Right ventricle myocardium inferior (tissue), 1 donor: ENCODE data around the gene DBT. TPM values are rescaled to one million over a fixed set of nuclear protein-coding genes. Genes with fewer than 3 reads are reported as not detected.
"Not testable (repeated sequence)": the region's sequence is repeated elsewhere in the genome, so short reads cannot be mapped to it uniquely, and the experiment has no call there.

Experiments
- ATAC-seq: fragments of 200-7000 bp; cut with Tn5 transposase; one replicate; pipeline ENCODE4 v1.9.1; 2020; ENCODE audit warnings: mild to moderate bottlenecking, moderate library complexity
- DNase-seq: peaks from one replicate; pipeline ENCODE4 v3.0.0; 2021; ENCODE audit errors: missing footprints
- intact Hi-C: fragments of 100-400 bp; cut with DNase I; formaldehyde crosslinking; loops from one replicate; pipeline ENCODE4 v1.11.0; 2022
- total RNA-seq: library from RNA; stranded (reverse); fragmentation: NEBNext Ultra II Directional; extraction: Animal tissue kit (Norgen Biotek cat#: 25700); gene quantifications from one replicate; pipeline ENCODE4 v1.2.1, GENCODE V29; 2021
- donor health status: DM: no; HTN: yes; CAD: no; lungs with severe emphysema.

DBT gene
- total RNA-seq, 1 donor from 2014 or later, result 30.6 TPM

DNA sequence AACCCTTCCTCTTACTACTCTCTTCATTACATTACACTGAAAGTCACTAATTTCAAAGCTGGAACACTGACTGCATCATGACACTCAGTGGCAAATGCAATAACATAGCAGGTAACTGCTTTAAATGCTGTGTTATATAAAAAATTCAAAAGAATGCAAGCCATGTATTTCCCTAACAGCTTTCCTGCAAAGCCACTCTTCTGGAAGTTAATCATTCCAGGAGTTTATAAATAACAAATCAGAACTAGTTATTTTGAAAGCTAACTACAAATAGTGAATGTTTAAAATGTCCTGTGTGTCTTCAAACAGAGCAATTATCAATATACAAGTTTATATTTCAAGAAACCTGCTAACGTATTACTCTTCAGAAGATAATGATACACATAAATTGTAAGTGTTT lies 34.5 kb downstream of the DBT start:
- no peak for ATAC-seq
- DNase-seq, result no peak
- intact Hi-C loops, result loop anchor here (5.0 kb wide), 1 partner anchor 38 kb away; the partner anchor contains the start of gene LRRC39

DNA sequence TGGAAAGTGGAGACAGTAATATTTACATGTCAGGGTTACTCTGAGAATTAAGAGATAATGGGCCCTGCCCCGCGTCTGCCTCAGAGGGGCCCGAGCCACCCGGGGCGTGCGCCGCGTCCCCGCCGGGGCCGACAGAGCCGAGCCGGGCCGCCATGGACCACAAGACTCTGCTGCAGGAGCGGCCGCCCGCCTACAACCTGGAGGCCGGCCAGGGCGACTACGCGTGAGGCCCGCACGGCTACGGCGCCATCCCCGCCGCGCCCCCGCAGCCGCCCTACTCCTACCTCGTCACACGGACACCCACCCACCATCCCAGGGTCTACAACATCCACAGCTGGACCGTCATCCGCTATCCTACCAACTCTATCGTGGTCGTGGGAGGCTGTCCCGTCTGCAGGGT lies 36.5 kb downstream of the DBT start:
- no peak for ATAC-seq
- intact Hi-C loops, result no loop called here
- no peak for DNase-seq

DNA sequence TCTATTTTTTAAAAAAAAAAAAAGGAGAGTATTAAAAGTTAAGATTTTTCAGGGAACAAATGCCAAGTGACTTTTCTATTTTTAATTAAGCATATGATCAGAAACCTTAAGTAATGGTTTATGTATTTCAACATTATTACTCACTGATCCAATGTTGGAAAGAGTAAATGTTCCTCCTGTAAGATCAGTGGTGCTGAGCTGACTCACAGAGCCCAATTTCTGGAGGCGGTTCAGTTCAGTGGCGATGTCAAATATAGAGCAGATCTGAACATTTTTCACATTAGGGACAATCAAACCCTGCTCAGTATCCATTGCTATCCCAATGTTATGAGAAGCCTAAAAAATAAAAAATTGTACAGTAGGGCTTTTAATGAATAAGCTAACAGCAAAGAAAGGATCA lies 43.3 kb downstream of the DBT start:
- intact Hi-C loops, result no loop called here
- DNase-seq (no peak), ATAC-seq (no peak)

DNA sequence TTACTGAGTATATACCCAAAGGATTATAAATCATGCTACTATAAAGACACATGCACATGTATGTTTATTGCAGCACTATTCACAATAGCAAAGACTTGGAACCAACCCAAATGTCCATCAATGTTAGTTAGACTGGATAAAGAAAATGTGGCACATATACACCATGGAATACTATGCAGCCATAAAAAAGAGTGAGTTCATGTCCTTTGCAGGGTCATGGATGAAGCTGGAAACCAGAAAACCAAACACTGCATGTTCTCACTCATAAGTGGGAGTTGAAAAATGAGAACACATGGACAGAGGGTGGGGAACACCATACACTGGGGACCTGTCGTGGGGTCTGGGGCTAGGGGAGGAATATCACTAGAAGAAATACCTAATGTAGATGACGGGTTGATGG lies 44.0 kb downstream of the DBT start:
- ATAC-seq, DNase-seq, intact Hi-C loops: not testable (repeated sequence)

DNA sequence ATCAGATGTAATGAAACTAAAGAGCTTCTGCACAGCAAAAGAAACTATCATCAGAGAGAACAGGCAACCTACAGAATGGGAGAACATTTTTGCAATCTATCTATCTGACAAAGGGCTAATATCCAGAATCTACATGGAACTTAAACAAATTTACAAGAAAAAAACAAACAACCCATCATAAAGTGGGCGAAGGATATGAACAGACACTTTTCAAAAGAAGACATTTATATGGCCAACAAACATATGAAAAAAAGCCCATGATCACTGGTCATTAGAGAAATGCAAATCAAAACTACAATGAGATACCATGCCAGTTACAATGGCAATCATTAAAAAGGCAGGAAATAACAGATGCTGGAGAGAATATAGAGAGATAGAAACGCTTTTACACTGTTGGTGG lies 44.5 kb downstream of the DBT start:
- ATAC-seq, intact Hi-C loops, DNase-seq: not testable (repeated sequence)

DNA sequence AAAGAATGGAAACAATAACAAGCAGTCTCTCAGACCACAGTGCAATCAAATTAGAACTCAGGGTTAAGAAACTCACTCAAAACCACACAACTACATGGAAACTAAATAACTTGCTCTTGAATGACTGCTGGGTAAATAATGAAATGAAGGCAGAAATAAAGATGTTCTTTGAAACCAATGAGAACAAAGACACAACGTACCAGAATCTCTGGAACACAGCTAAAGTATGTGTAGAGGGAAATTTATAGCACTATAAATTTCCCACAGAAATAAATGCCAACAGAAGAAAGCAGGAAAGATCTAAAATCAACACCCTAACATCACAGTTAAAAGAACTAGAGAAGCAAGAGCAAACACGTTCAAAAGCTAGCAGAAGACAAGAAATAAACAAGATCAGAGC lies 46.9 kb downstream of the DBT start:
- ATAC-seq, DNase-seq, intact Hi-C loops: not testable (repeated sequence)

DNA sequence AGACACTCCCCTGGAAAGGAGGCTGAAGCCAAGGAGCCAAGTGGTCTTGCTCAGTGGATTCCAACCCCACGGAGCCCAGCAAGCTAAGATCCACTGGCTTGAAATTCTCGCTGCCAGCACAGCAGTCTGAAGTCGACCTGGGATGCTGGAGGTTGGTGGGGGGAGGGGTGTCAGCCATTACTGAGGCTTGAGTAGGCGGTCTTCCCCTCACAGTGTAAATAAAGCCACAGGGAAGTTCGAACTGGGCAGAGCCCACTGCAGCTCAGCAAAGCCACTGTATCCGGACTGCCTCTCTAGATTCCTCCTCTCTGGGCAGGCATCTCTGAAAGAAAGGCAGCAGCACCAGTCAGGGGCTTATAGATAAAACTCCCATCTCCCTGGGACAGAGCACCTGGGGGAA lies 49.6 kb downstream of the DBT start:
- DNase-seq, intact Hi-C loops, ATAC-seq: not testable (repeated sequence)

DNA sequence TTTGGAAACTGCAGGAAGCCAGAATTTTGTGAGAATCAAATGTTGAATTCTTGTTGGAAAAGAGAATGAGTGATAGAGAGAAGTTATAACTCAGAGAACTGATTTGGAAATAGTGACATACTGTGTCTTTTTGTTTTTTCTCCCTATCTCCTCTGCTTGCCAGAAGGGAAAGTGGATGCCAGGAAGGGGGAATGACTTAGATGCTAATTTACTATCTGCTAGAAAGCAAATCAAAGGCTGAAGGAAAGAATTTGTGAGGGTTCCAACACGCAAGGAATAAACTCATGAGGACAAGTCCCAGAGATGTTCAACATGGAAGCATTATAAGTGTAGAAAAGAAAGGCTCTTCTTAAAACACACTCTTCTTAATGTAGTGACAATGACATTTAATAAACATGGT lies 51.0 kb downstream of the DBT start:
- intact Hi-C loops, result no loop called here
- ATAC-seq (no peak), DNase-seq (no peak)

DNA sequence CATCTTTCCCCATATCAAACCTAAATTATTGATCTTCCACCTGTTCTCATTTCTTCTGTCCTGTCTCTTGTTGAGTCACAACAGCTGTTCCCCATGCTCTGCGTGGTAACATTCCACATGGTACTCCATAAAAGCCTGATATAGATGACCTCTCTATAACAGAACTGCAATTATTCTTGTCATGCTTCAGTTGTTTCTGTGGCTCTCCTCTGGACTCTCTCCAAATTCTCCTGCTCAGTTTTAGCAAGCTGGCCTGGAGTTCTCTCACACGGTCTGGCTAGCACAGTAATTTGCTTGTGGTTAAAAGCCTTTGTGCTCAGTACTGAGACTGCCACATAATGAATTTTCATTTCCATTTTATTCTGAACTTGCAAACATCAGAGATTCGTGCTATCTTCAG lies 61.0 kb downstream of the DBT start:
- peak; percentile 84 for ATAC-seq
- intact Hi-C loops, result no loop called here
- no peak for DNase-seq

DNA sequence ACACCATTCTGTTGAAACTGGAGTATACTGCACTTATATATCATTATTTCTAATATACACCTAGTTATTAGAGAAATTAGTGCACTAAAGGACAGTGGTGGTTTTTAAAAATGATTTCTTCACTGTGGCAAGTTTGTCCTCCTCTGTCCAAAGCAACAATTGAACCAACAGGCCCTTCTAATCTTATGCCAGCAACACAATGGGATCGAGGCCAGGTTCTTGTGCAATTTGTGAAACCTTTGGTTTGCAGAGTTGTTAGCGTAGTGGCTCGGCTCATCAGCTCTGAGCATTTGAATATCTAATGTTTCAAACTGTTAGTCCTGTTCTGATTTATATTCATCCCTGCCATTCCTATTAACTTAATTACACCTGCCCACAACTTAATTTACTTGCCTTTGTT lies 61.7 kb downstream of the DBT start:
- DNase-seq (no peak), ATAC-seq (peak; percentile 85)
- intact Hi-C loops, result no loop called here

DNA sequence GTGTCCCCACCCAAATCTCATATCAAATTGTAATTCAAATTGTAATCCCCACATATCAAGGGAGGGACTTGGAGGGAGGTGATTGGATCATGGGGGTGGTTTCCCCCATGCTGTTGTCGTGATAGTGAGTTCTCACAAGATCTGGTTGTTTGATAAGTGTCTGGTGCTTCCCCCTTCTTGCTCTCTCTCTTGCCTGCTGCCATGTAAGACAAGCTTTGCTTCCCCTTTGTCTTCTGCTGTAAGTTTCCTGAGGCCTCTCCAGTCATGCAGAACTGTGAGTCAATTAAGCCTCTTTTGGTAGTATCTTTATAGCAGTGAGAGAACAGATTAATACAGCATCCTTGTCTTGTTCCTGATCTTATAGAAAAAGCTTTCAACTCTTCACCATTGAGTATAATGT lies 65.1 kb downstream of the DBT start:
- ATAC-seq (no peak), DNase-seq (no peak)
- intact Hi-C loops, result no loop called here

DNA sequence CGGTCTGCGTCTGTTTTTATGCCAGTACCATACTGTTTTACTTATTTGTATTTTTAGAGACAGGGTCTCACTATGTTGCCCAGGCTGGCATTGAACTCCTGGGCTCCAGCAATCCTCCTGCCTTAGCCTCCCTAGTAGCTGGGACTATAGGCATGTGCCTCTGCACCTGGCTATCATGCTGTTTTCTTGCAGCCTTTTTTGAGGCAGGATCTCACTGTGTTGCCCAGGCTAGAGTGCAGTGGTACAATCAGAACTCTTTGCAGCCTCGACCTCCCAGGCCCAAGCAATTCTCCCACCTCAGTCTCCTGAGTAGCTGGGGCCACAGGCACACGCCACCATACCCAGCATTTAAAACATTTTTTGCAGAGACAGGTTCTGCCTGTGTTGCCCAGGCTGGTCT lies 66.3 kb downstream of the DBT start:
- DNase-seq, result no peak
- intact Hi-C loops, result no loop called here
- no peak for ATAC-seq

DNA sequence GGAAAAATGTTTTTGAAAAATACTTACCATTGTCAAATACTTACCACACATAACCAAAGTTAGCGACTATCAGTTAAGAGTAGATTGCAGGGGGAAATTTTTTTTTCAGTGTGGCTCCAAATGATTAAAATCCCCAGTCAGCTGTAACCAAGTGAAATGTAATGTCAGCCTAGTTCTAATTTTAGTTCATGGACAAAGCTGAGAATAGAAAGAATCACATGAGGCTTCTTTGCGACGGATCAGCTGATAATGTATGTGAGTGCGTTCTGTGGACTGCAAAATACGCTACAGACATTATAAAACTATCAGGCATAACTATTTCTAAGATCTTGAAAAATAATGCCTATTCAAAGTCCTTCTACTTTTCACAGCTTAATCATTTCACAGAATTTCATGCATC lies 71.5 kb downstream of the DBT start, which contains the start of gene LRRC39:
TSS of gene LRRC39 (minus strand) at position 166 of the 400 bp plus-strand sequence. CDS start 9,740 bp downstream, outside the sequence.
- peak; percentile 67 for ATAC-seq
- no peak for DNase-seq
- intact Hi-C loops, result loop anchor here (5.0 kb wide), 2 partner anchors 39 to 89 kb away; partner anchors contain the start of gene RTCA

DNA sequence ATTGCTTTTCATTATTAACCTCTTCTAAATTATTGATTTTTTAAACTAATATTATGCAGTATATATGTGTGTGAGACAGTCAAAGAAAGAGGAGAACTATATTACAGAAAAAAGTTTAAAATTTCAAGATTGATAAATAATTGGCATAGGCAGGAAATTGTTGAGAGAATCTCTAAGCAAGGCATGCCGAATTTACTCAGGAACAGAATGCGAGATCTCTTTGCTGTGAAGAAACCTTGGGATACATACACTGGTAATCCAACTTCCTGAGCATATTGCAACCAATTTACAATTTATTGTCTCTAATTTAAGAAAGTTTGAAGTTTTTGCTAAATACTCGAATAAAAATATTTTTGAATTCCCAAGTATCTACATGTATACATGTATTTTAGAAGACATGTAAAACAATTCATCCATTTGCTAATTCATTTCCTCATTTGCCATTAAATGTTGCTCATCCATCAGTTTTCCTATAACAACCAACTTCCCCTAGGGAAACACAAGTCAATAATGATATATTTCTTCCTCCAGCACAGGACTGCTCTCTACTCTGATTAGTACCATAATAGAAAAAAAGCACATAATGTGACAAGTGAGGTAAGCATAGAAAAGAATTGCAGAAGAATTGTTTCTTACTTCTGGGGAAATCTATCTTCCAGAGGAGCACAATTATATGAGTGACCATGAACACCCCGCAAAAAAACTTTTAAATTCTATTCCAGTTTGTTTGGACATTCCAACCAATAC lies 72.2 kb downstream of the DBT start:
- intact Hi-C loops, result loop anchor here (5.0 kb wide), 2 partner anchors 40 to 90 kb away; partner anchors contain the start of gene RTCA

DNA sequence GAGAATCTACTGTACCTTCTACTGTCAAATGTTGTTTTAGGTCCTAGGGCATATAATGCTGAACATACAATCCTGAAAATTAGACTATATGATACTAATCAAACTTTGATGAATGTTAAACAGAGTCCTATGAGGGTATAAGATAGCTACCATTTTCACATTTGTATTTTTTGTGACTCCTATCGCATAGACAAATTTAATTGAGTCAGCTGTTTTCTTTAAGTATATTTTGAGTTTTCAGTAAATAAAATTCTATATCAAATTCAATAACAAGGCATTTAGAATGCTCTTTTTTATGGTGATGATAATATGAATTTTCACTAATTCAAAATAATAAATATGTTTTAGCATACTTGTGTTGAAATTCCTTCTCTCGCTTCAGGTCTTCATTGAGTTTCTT lies 81.6 kb downstream of the DBT start:
- no peak for DNase-seq
- intact Hi-C loops, result no loop called here
- no peak for ATAC-seq

More for the DNA sequence above, 72.2 kb downstream of the DBT start:
- no peak for DNase-seq
- ATAC-seq, result no peak

DNA sequence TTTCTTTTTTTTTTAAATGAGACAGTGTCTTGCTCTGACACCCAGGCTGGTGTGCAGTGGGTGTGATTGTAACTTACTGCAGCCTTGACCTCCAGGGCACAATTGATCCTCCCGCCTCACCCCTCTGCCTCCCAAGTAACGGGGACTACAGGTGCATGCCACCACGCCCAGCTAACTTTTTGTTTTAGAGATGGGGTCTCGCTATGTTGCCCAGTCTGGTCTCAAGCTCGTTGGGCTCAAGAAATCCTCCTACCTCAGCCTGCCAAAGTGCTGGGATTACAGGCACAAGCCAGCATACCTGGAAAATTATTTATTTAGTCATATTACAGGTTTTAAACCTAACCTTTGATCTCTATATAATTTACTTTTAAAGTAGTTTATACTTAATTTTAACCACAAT lies 84.9 kb downstream of the DBT start:
- intact Hi-C loops, result no loop called here
- DNase-seq (no peak), ATAC-seq (no peak)

DNA sequence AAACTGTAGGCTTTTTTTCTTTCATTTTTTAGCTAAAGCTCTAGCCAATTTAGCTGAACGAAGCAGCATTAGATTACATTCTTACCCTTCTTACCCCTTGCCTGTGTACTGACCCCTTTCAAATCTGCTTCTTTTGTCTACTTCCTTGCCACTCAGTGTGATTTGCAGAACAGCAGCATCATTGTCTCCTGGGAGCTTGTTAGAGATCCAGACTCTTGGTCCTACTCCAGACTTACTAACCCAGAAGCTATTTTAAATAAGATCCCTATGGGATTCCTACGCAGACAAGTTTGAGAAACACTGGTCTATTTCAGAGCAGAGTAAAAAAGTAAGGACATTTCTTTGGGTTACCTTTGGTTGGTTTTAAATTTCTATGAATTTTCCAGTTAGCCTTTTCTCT lies 85.4 kb downstream of the DBT start:
- ATAC-seq (peak; percentile 67), DNase-seq (no peak)
- intact Hi-C loops, result no loop called here

DNA sequence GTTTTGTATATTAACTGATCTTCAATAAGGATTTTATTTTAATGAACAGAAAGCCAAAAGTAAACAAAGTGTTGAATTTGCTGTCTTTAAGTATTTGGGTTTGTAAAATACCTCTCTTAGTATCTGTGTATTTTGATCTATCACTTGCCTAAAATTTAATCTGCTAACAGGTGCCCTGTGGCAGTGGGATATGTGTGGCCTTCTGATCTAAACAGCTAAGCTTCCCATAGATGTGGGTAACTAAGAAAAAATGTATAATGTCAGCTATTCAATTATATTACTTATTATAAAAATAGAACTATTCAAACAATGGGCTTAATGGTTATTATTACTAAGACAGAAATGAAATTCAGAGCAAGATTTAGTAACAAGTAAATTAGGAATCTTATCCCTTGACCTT lies 86.8 kb downstream of the DBT start:
- ATAC-seq, result no peak
- intact Hi-C loops, result no loop called here
- no peak for DNase-seq

DNA sequence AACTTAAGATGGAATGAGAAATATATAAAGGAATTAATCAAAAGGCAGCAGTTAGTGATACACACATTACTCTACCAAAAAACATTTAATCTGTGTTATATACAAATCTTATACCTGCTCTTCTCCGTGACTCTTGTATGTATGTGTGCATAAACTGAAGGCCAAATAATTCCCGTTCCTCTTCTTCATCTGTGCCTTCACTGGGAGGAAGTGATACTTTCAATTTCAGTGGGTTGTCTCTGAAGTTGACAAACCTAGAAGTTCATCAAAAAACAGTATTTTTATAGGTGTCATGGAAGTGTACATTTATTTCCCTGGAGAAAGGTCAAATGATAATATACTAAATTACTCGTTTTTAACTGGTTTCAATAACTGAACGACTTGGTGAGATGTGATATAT lies 97.4 kb downstream of the DBT start:
- no peak for ATAC-seq
- DNase-seq, result no peak
- intact Hi-C loops, result no loop called here

DNA sequence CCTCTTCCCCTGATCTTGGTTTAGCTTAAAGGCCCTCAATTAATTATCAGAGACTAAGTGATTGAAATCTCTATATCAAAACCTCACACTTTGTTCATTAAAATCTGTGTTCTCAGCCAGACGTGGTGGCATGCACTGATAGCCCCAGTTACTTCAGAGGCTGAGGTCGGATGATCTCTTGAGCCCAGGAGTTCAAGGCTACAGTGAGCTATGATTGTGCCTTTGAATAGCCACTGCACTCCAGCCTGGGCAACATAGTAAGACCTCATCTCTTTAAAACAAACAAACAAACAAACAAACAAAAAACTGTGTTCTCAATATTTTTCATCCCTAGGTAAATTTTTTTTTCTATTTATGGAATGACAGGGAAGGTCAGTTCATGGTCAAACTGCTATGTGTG lies 98.0 kb downstream of the DBT start:
- DNase-seq (no peak), ATAC-seq (no peak)
- intact Hi-C loops, result no loop called here

DNA sequence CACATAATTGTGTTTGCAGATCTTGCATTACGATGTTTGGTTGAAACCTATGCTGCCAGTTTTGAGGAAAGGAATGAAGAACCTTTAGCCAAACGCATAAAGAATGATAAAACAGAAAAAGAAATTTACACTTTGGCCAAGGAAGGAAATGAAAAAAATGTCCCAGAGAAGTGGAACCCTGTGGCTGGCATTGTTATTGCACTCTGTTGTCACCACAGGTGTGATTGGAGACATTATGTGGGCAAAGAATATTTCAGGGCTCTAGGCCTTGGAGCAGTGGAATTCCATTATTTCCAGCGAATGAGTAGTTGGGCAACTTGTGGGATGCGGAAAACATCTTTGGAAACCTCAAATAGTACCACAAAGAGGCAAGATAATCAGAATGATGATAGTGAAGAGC lies 101.8 kb downstream of the DBT start:
- ATAC-seq (no peak), DNase-seq (no peak)
- intact Hi-C loops, result no loop called here
